Stomach (tissue), 4 donors: ENCODE results near the gene PTP4A1.

Source experiments
- CTCF ChIP-seq, 7 experiments: fragments of 450-650 bp in 4 of 7; fragments of 200-600 bp in 3 of 7; sonication (generic) in 3 of 7; IDR thresholded peaks; one replicate each; pipeline ENCODE4 v1.5.1; 2016 to 2019; ENCODE audit warnings: antibody characterized with exemption in 7 of 7, control low read depth in 2 of 7, mild to moderate bottlenecking in 1 of 7
- POLR2AphosphoS5 ChIP-seq, 3 donors: sonication (generic); formaldehyde crosslinking; IDR thresholded peaks; one replicate each; pipeline ENCODE4 v1.6.1; 2016; ENCODE audit warnings: antibody characterized with exemption in 3 of 3

GRCh38 chr6:63578757-63579156 lies 6.5 kb downstream of the PTP4A1 start:
- TF ChIP-seq CTCF (IDR thresholded peaks at IDR 0.05): no peak
- TF ChIP-seq POLR2AphosphoS5 (IDR thresholded peaks at IDR 0.05): no peak
